ENCODE data around the gene HCCS. TPM values are rescaled to one million over a fixed set of nuclear protein-coding genes. Genes with fewer than 3 reads are reported as not detected.

HCCS gene
- total RNA-seq: 28.7 and 30.1 TPM in 2 replicates

DNA sequence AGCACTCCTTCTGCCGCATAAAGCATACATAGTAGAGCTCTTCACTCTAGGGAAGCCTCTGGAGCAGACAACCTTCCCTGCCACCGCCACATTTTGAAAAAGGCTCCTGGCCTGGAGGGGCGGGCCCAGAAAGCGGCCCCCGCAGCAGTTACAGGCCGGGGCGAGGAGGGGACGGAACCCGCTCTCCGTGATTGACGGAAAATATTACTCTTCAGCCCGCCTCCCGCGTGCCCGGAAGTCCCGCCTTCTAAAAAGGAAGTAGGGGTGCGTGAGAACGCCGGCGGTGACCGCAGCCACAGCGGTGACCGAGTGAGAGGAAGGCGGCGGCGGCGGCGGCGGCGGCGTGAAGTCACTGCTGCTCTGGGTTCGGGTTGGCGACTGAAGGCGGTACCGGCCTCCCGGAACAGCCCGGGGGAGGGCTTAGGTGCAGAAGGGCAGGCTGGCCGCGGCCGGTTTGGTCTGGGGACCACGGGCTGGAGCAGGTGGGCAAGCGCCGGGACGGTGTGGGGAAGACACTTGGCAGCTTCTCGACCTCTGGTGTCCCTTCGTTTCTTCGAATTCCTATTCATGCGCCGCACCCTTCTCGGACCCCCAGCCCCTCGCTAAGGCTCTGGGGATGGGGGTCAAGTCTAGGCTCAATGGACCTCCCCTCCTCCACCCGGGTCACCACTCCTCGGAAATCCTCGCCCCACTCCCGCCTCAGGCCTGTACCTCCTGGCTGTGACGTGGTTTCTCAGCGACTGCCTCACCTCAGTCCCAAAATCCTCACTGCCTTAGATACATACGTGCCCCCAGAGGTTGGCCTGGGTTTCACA lies at the start of gene HCCS:
Gene HCCS, plus strand, starts transcription at position 296 of the 815 bp plus-strand sequence. CDS start 729 bp downstream, outside the sequence.

Other genes starting within 250 kb of the HCCS start
- gene AMELX, start 182.1 kb downstream of the HCCS start, total RNA-seq: not detected in 2 replicates